HepG2 (cell line): ENCODE measurements around the gene POU3F3. TPM values are rescaled to one million over a fixed set of nuclear protein-coding genes. Genes with fewer than 3 reads are reported as not detected.

Source experiments
- ATAC-seq: fragments of 200-7000 bp; cut with Tn5 transposase; 3 replicates; pipeline ENCODE4 v1.9.1; 2020; ENCODE audit warnings: mild to moderate bottlenecking, moderate library complexity
- BruUV-seq: library from RNA; stranded (reverse); fragments of 400-500 nt; replicated peaks from 2 replicates; lab custom pipeline; 2021; lab: Mats Ljungman, UMichigan
- CTCF ChIA-PET: fragments of 300-600 bp; formaldehyde crosslinking; extraction: SDS; loops from one replicate; lab custom pipeline; 2021; ENCODE audit warnings: low total read pairs, inconsistent platforms, low intra/inter-chr PET ratio; lab: Yijun Ruan, JAX
- POLR2A ChIA-PET: fragments of 350-600 bp; sonication (Branson Sonifier 250); formaldehyde crosslinking; loops from one replicate; lab custom pipeline; 2020; ENCODE audit warnings: antibody characterized with exemption, inconsistent platforms; lab: Yijun Ruan, JAX
- DNase-seq: peaks from one replicate; pipeline ENCODE4 v3.0.0-alpha.2; 2015; ENCODE audit warnings: low spot score
- FAIRE-seq: peaks from 3 replicates; lab custom pipeline; 2011; peaks lifted over from hg19 to GRCh38; lab: Jason Lieb, UNC
- H2AFZ ChIP-seq: one replicate; pipeline ENCODE4 v1.6.1; 2011; ENCODE audit warnings: low read length, inconsistent platforms
- H3K27ac ChIP-seq: fragments of 300-600 bp; 3 replicates; pipeline ENCODE4 v1.8.0; 2011; ENCODE audit warnings: mixed run types, mild to moderate bottlenecking, mixed read lengths, low read length, inconsistent platforms; ENCODE audit not compliant: insufficient read depth; ENCODE audit errors: extremely low read length
- H3K27me3 ChIP-seq, 2 experiments: fragments of 200-600 bp in 1 of 2; 2 replicates in 1 of 2; 3 replicates in 1 of 2; pipeline versions ENCODE4 v1.6.0 to v1.8.0; 2011; ENCODE audit warnings: low read length in 2 of 2, mild to moderate bottlenecking in 2 of 2, moderate library complexity in 2 of 2, inconsistent platforms in 1 of 2; ENCODE audit not compliant: insufficient read depth in 2 of 2, control insufficient read depth in 1 of 2
- H3K36me3 ChIP-seq, 2 experiments: fragments of 200-600 bp in 1 of 2; replicated peaks in 1 of 2; 2 replicates in 1 of 2; 3 replicates in 1 of 2; pipeline versions ENCODE4 v1.5.1 to v1.8.0; 2011; ENCODE audit warnings: low read length in 2 of 2, inconsistent platforms in 1 of 2; ENCODE audit not compliant: insufficient read depth in 2 of 2, control insufficient read depth in 1 of 2
- H3K4me1 ChIP-seq: 2 replicates; pipeline ENCODE4 v1.5.1; 2012; ENCODE audit warnings: low read length, inconsistent platforms; ENCODE audit not compliant: insufficient read depth
- H3K4me2 ChIP-seq: 2 replicates; pipeline ENCODE4 v1.6.0; 2011; ENCODE audit warnings: low read depth, low read length, inconsistent platforms
- H3K4me3 ChIP-seq, 3 experiments: fragments of 200-600 bp in 1 of 3; sonication (generic), shearing (Covaris generic) in 1 of 3; replicated peaks in 1 of 3; 2 replicates each; pipeline ENCODE4 v1.5.1; 2011 to 2016; ENCODE audit warnings: low read length in 3 of 3, inconsistent platforms in 2 of 3, low read depth in 2 of 3, mild to moderate bottlenecking in 2 of 3, control low read depth in 1 of 3, mixed read lengths in 1 of 3; ENCODE audit not compliant: insufficient read depth in 1 of 3
- H3K79me2 ChIP-seq: one replicate; pipeline ENCODE4 v1.6.1; 2011; ENCODE audit warnings: low read length, inconsistent platforms; ENCODE audit not compliant: insufficient read depth
- H3K9ac ChIP-seq: 2 replicates; pipeline ENCODE4 v1.6.0; 2011; ENCODE audit warnings: mild to moderate bottlenecking, low read depth, low read length, inconsistent platforms; ENCODE audit not compliant: insufficient read depth
- H3K9me3 ChIP-seq: 2 replicates; pipeline ENCODE4 v1.5.1; 2012; ENCODE audit warnings: mild to moderate bottlenecking, low read length
- H4K20me1 ChIP-seq: 2 replicates; pipeline ENCODE4 v1.6.0; 2011; ENCODE audit warnings: inconsistent platforms, mild to moderate bottlenecking, low read length, moderate library complexity; ENCODE audit not compliant: insufficient read depth
- HOXA9 ChIP-seq: sonication (generic); formaldehyde crosslinking; IDR thresholded peaks from 2 replicates; pipeline ENCODE4 v1.8.1; 2022; ENCODE audit warnings: missing genetic modification reagents, mild to moderate bottlenecking, moderate library complexity, borderline replicate concordance
- KLF13 ChIP-seq: sonication (generic); formaldehyde crosslinking; IDR thresholded peaks from 2 replicates; pipeline ENCODE4 v1.4.0; 2020; ENCODE audit warnings: mild to moderate bottlenecking, missing genetic modification reagents
- THRA ChIP-seq: sonication (generic); formaldehyde crosslinking; IDR thresholded peaks from 2 replicates; pipeline ENCODE4 v1.4.0; 2020; ENCODE audit warnings: missing genetic modification reagents, borderline replicate concordance
- ZFP36L1 ChIP-seq: sonication (generic); formaldehyde crosslinking; IDR thresholded peaks from 2 replicates; pipeline ENCODE4 v1.8.0; 2022; ENCODE audit warnings: mild to moderate bottlenecking, missing genetic modification reagents, moderate library complexity
- ZNF704 ChIP-seq: sonication (generic); formaldehyde crosslinking; IDR thresholded peaks from 2 replicates; pipeline ENCODE4 v1.8.1; 2023; ENCODE audit warnings: mild to moderate bottlenecking, inconsistent platforms, moderate library complexity, missing genetic modification reagents, borderline replicate concordance
- WGBS: methylation state at CpG from one replicate; pipeline ENCODE4 v1.1.6; 2017; ENCODE audit warnings: low lambda C conversion rate; 5-methylcytosine and 5-hydroxymethylcytosine counted together
- in situ Hi-C: cut with HindIII; loops from 2 replicates; pipeline ENCODE4 v1.10.0; 2017; ENCODE audit warnings: low pct_unique_long_range_greater_than_20kb; ENCODE audit not compliant: extremely low pct_ligation_motif_present
- intact Hi-C: fragments of 100-400 bp; cut with micrococcal nuclease; formaldehyde crosslinking; loops from one replicate; pipeline ENCODE4 v1.10.0; 2022; ENCODE audit not compliant: unreplicated experiment
- polyA plus RNA-seq, 8 experiments: library from polyadenylated mRNA; depleted of rRNA in 3 of 8; stranded (reverse) in 7 of 8; unstranded in 1 of 8; fragments of >200 nt; fragmentation: Illumina TruSeq in 4 of 8; extraction: Trizol in 4 of 8; gene quantifications; 2 replicates each; pipeline versions ENCODE4 v1.2.1 to v1.2.3, GENCODE V29; 2011 to 2016; ENCODE audit warnings: low read depth in 4 of 8, missing spikeins in 1 of 8, mixed read lengths in 1 of 8; ENCODE audit not compliant: insufficient read depth in 1 of 8
- total RNA-seq, 5 experiments: library from RNA; depleted of rRNA; stranded (reverse); fragments of >200 nt; fragmentation: Illumina TruSeq; extraction: Trizol; gene quantifications; 2 replicates each; pipeline ENCODE4 v1.2.3, GENCODE V29; 2016; ENCODE audit warnings: low read depth in 1 of 5
- TF ChIP-seq, protein P1 (sequence below): sonication (generic); formaldehyde crosslinking; IDR thresholded peaks from 2 replicates; pipeline ENCODE4 v1.4.0; 2020; ENCODE audit warnings: missing genetic modification reagents, borderline replicate concordance
- TF ChIP-seq, protein P2 (sequence below): sonication (generic); formaldehyde crosslinking; IDR thresholded peaks from 2 replicates; pipeline ENCODE4 v1.4.0; 2020; ENCODE audit warnings: missing genetic modification reagents

The POU3F3 gene
- total and polyA plus RNA-seq, 2 of the 13 experiments (the other 11 are each of a cell fraction or from before 2014, with no cell fraction given) = not detected

- TF ChIP-seq, protein P1, sequence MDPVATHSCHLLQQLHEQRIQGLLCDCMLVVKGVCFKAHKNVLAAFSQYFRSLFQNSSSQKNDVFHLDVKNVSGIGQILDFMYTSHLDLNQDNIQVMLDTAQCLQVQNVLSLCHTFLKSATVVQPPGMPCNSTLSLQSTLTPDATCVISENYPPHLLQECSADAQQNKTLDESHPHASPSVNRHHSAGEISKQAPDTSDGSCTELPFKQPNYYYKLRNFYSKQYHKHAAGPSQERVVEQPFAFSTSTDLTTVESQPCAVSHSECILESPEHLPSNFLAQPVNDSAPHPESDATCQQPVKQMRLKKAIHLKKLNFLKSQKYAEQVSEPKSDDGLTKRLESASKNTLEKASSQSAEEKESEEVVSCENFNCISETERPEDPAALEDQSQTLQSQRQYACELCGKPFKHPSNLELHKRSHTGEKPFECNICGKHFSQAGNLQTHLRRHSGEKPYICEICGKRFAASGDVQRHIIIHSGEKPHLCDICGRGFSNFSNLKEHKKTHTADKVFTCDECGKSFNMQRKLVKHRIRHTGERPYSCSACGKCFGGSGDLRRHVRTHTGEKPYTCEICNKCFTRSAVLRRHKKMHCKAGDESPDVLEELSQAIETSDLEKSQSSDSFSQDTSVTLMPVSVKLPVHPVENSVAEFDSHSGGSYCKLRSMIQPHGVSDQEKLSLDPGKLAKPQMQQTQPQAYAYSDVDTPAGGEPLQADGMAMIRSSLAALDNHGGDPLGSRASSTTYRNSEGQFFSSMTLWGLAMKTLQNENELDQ (CRISPR knock-in tag) = no peak
Observed at GRCh38 chr2:104849101-104849500, 4.8 kb upstream of the POU3F3 start (continued).

DNA sequence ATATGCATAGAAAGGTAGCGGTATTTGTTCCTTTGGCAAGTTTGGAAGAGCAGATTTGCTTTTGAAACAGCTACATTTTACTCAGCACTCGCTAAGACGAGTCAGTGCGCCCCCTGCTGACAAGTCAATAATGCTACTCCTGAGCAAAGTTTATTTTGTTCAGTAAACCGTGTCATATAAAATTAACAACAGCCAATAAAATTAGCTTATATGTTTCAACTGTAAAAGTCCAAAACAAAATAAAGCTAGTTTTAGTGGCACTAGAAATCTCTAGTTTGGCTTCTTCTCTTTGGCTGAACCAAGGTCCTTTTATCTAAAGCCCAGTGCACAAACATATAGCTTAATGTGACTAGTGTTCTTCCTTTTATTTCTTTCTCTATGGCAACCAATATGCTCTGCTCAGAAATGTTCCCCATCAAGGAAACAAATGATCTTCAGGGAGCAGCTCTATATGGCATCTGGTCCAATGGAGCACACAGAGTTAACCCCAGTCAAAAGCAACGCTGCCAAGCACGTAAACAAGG, 4.2 kb upstream of the POU3F3 start:
- Histone ChIP-seq H3K4me1 (no peaks in the 10 kb centered on the region), H3K4me3 (no peak overlapping the region), H3K27me3 (peaks cover 10 to 83% of the 10 kb centered on the region in 2 experiments; a peak in 4 of 5 replicates), H3K9me3 (no peaks in the 10 kb centered on the region), H3K36me3 (no peaks in the 10 kb centered on the region), H3K27ac (no peak overlapping the region), H3K79me2 (no peaks in the 10 kb centered on the region), H2AFZ (no peak overlapping the region), H4K20me1 (no peaks in the 10 kb centered on the region), H3K4me2 (no peak overlapping the region), H3K9ac (no peak overlapping the region)
- POLR2A ChIA-PET = no interaction called here
- DNase-seq = peak; percentile 47
- in situ Hi-C loops (loop anchor here (10.0 kb wide), 1 partner anchor 895 kb away; no protein-coding TSS in a partner anchor), intact Hi-C loops (no loop called here)
- FAIRE-seq = no peak
- CTCF ChIA-PET = interaction anchor here (1.2 kb wide), 2 partner anchors 890 to 1688 kb away, joined by 3 to 11 read pairs; no protein-coding TSS in a partner anchor
- 20% methylated on average over 7 of the region's 7 CpGs for WGBS
- BruUV-seq = no TSS peak
- peak; percentile 59 for ATAC-seq
- TF ChIP-seq ZNF704 (CRISPR knock-in tag) = no peak
- TF ChIP-seq THRA (CRISPR knock-in tag) = no peak
- TF ChIP-seq, protein P2, sequence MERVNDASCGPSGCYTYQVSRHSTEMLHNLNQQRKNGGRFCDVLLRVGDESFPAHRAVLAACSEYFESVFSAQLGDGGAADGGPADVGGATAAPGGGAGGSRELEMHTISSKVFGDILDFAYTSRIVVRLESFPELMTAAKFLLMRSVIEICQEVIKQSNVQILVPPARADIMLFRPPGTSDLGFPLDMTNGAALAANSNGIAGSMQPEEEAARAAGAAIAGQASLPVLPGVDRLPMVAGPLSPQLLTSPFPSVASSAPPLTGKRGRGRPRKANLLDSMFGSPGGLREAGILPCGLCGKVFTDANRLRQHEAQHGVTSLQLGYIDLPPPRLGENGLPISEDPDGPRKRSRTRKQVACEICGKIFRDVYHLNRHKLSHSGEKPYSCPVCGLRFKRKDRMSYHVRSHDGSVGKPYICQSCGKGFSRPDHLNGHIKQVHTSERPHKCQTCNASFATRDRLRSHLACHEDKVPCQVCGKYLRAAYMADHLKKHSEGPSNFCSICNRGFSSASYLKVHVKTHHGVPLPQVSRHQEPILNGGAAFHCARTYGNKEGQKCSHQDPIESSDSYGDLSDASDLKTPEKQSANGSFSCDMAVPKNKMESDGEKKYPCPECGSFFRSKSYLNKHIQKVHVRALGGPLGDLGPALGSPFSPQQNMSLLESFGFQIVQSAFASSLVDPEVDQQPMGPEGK (CRISPR knock-in tag) = no peak
- no peak for TF ChIP-seq ZFP36L1
- TF ChIP-seq KLF13 = no peak
- TF ChIP-seq HOXA9 = no peak
